Neural cell (in vitro differentiated cells): Measurements from ENCODE around the gene SMARCC1. TPM values are rescaled to one million over a fixed set of nuclear protein-coding genes. Genes with fewer than 3 reads are reported as not detected.

Experiments
- H2AFZ ChIP-seq: fragments of 200-600, 300-800 bp; sonication (generic), shearing (Covaris generic); 2 replicates; pipeline ENCODE4 v1.6.0; 2014; ENCODE audit warnings: low read depth, mild to moderate bottlenecking, antibody characterized with exemption, low read length, moderate library complexity
- H3F3A ChIP-seq: fragments of 200-600 bp; shearing (Covaris generic); 2 replicates; pipeline ENCODE4 v1.6.1; 2016; ENCODE audit warnings: mild to moderate bottlenecking, moderate library complexity, mixed read lengths, antibody characterized with exemption, low read length; ENCODE audit not compliant: insufficient read depth, poor library complexity, severe bottlenecking
- H3K27ac ChIP-seq: fragments of 200-600, 300-800 bp; sonication (generic), shearing (Covaris generic); 2 replicates; pipeline ENCODE4 v1.5.1; 2014; ENCODE audit warnings: mild to moderate bottlenecking, low read length, moderate library complexity
- H3K27me3 ChIP-seq: fragments of 300-800, 200-600 bp; sonication (generic), shearing (Covaris generic); 2 replicates; pipeline ENCODE4 v1.6.0; 2014; ENCODE audit warnings: mild to moderate bottlenecking, low read depth, low read length, moderate library complexity; ENCODE audit not compliant: insufficient read depth
- H3K36me3 ChIP-seq: fragments of 300-800, 200-600 bp; sonication (generic), shearing (Covaris generic); 2 replicates; pipeline ENCODE4 v1.5.1; 2014; ENCODE audit warnings: mild to moderate bottlenecking, antibody characterized with exemption, low read length, moderate library complexity; ENCODE audit not compliant: insufficient read depth
- H3K4me2 ChIP-seq: fragments of 300-800, 200-600 bp; sonication (generic), shearing (Covaris generic); 2 replicates; pipeline ENCODE4 v1.6.0; 2014; ENCODE audit warnings: mild to moderate bottlenecking, low read length
- H3K4me3 ChIP-seq: fragments of 300-800, 200-600 bp; sonication (generic), shearing (Covaris generic); 2 replicates; pipeline ENCODE4 v1.5.1; 2014; ENCODE audit warnings: mild to moderate bottlenecking, low read length, moderate library complexity
- H3K79me2 ChIP-seq: fragments of 200-600 bp; shearing (Covaris generic); replicated peaks from 2 replicates; pipeline ENCODE4 v1.6.0; 2014; ENCODE audit warnings: mild to moderate bottlenecking, low read length, moderate library complexity; ENCODE audit not compliant: insufficient read depth
- H3K9ac ChIP-seq: fragments of 300-800, 200-600 bp; sonication (generic), shearing (Covaris generic); 2 replicates; pipeline ENCODE4 v1.6.1; 2016; ENCODE audit warnings: mild to moderate bottlenecking, low read length, mixed read lengths
- H3K9me2 ChIP-seq: fragments of 200-600 bp; shearing (Covaris generic); 2 replicates; pipeline ENCODE4 v1.6.1; 2016; ENCODE audit warnings: mild to moderate bottlenecking, low read length, mixed read lengths; ENCODE audit not compliant: insufficient read depth
- H3K9me3 ChIP-seq: fragments of 200-600, 300-800 bp; sonication (generic), shearing (Covaris generic); 2 replicates; pipeline ENCODE4 v1.6.1; 2016; ENCODE audit warnings: mild to moderate bottlenecking, mixed run types, low read length, moderate library complexity, mixed read lengths
- H4K20me1 ChIP-seq: fragments of 200-600 bp; shearing (Covaris generic); 2 replicates; pipeline ENCODE4 v1.6.1; 2016; ENCODE audit warnings: mild to moderate bottlenecking, mixed run types; ENCODE audit not compliant: insufficient read depth
- CTCF ChIP-seq: fragments of 450-650 bp; IDR thresholded peaks from 2 replicates; pipeline ENCODE4 v1.5.1; 2014; ENCODE audit warnings: antibody characterized with exemption, mild to moderate bottlenecking, moderate library complexity; ENCODE audit not compliant: poor library complexity, severe bottlenecking
- EP300 ChIP-seq: fragments of 450-650 bp; conservative IDR thresholded peaks from 2 replicates; pipeline ENCODE4 v1.6.1; 2014; ENCODE audit warnings: antibody characterized with exemption, mild to moderate bottlenecking, moderate library complexity; ENCODE audit not compliant: poor library complexity, severe bottlenecking
- EZH2 ChIP-seq: fragments of 200-600, 300-800 bp; shearing (Covaris generic), sonication (generic); IDR thresholded peaks from 2 replicates; pipeline ENCODE4 v1.6.1; 2014; ENCODE audit warnings: antibody characterized with exemption, low read length, borderline replicate concordance, mild to moderate bottlenecking; ENCODE audit not compliant: insufficient read depth, poor library complexity, severe bottlenecking
- MXI1 ChIP-seq: fragments of 450-650 bp; conservative IDR thresholded peaks from 2 replicates; pipeline ENCODE4 v1.6.1; 2014; ENCODE audit warnings: antibody characterized with exemption, mild to moderate bottlenecking; ENCODE audit not compliant: poor library complexity, severe bottlenecking
- POLR2AphosphoS5 ChIP-seq: IDR thresholded peaks from 2 replicates; pipeline ENCODE4 v1.6.1; 2012
- RAD21 ChIP-seq: fragments of 450-650 bp; conservative IDR thresholded peaks from 2 replicates; pipeline ENCODE4 v1.6.1; 2014; ENCODE audit warnings: antibody characterized with exemption, mild to moderate bottlenecking, moderate library complexity
- REST ChIP-seq: IDR thresholded peaks from 2 replicates; pipeline ENCODE4 v1.6.1; 2012; ENCODE audit warnings: borderline replicate concordance
- SMC3 ChIP-seq: fragments of 450-650 bp; conservative IDR thresholded peaks from 2 replicates; pipeline ENCODE4 v1.6.1; 2014; ENCODE audit warnings: antibody characterized with exemption, mild to moderate bottlenecking, moderate library complexity; ENCODE audit not compliant: poor library complexity
- TAF1 ChIP-seq: IDR thresholded peaks from 2 replicates; pipeline ENCODE4 v1.6.1; 2012; ENCODE audit warnings: low read depth
- polyA plus RNA-seq: library from polyadenylated mRNA; depleted of rRNA; stranded (reverse); fragments of >200 nt; gene quantifications from 2 replicates; pipeline ENCODE4 v1.2.3, GENCODE V29; 2014

Gene SMARCC1
- polyA plus RNA-seq, 1 donor from 2014 or later = 29.4 TPM

GRCh38 chr3:47713655-47714054, 68.0 kb downstream of the SMARCC1 start:
- Histone ChIP-seq H3K9me3 (no peaks in the 10 kb centered on the region), H3K79me2 (peaks cover 10% of the 10 kb centered on the region), H3K4me3 (no peak overlapping the region), H3F3A (no peaks in the 10 kb centered on the region), H4K20me1 (peaks cover 2% of the 10 kb centered on the region), H3K4me2 (no peak overlapping the region), H3K27ac (no peak overlapping the region), H2AFZ (no peak overlapping the region), H3K9ac (no peak overlapping the region), H3K36me3 (peaks cover 4% of the 10 kb centered on the region), H3K9me2 (no peaks in the 10 kb centered on the region), H3K27me3 (no peaks in the 10 kb centered on the region)
- no peak for TF ChIP-seq MXI1
- TF ChIP-seq REST = no peak
- no peak for TF ChIP-seq CTCF
- no peak for TF ChIP-seq POLR2AphosphoS5
- no peak for TF ChIP-seq EZH2
- TF ChIP-seq SMC3 = no peak
- no peak for TF ChIP-seq RAD21
- TF ChIP-seq TAF1 = no peak
- TF ChIP-seq EP300 = no peak

DNA sequence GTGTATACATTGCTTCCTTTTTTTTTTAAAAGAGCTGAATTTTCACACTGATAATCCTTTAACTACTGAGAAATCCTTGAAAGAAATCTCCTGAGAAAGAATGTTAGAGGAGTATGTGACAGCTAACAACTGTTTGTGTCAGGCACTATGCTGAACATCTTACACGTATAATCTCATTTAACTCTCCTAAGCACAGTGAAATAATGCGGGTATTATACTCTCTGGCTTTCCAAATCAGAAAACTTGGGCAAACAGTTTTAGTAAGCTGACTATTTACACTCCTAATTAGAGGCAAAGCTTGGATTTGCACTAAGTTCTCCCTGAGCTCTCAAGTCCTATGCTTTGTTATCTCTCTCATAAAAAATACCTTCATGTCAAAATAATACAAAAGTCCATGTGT, 69.3 kb downstream of the SMARCC1 start:
- peaks cover 2% of the 10 kb centered on the region for H4K20me1 ChIP-seq
- H3K79me2 ChIP-seq = peaks cover 10% of the 10 kb centered on the region
- H3K36me3 ChIP-seq = peaks cover 4% of the 10 kb centered on the region
- H3K4me3 ChIP-seq = no peak overlapping the region
- TF ChIP-seq EP300 (no peak), MXI1 (no peak), CTCF (no peak), TAF1 (no peak), SMC3 (no peak), RAD21 (no peak), REST (no peak), POLR2AphosphoS5 (no peak), EZH2 (no peak)
- no peaks in the 10 kb centered on the region for H3F3A ChIP-seq
- no peaks in the 10 kb centered on the region for H3K9me3 ChIP-seq
- H2AFZ ChIP-seq = no peak overlapping the region
- H3K27ac ChIP-seq = no peak overlapping the region
- H3K9ac ChIP-seq = no peak overlapping the region
- no peak overlapping the region for H3K4me2 ChIP-seq
- H3K27me3 ChIP-seq = no peaks in the 10 kb centered on the region
- H3K9me2 ChIP-seq = no peaks in the 10 kb centered on the region
